GM20000 (cell line): ENCODE results near the gene PITPNB.

ENCODE experiments used
- DNase-seq: peaks from one replicate; pipeline ENCODE4 v3.0.0; 2012; ENCODE audit warnings: low spot score
- TF ChIP-seq, protein P1 (sequence below): IDR thresholded peaks from 2 replicates; pipeline ENCODE4 v1.5.1; 2012; ENCODE audit warnings: mild to moderate bottlenecking, control low read depth; ENCODE audit errors: extremely low read depth, missing control alignments

PITPNB gene

DNA sequence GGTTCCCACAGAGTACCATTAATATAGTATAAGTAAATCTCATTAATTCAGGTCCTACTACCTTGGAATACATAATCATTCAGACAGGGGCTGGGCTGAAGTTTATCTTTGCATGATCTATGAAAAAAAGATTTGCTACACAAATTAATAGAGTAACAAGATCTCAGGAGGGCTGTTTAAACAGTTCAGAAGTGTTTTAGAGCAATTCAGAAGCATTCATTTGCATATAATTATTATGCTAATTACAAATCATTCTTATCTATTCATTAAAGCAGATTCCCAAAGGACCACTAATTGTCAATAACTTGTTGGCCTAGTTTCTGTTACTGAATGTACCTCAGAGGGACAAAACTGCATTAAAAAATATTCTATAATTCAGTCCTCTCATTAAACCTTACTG, 40.5 kb downstream of the PITPNB start:
- DNase-seq, result no peak
- TF ChIP-seq, protein P1, sequence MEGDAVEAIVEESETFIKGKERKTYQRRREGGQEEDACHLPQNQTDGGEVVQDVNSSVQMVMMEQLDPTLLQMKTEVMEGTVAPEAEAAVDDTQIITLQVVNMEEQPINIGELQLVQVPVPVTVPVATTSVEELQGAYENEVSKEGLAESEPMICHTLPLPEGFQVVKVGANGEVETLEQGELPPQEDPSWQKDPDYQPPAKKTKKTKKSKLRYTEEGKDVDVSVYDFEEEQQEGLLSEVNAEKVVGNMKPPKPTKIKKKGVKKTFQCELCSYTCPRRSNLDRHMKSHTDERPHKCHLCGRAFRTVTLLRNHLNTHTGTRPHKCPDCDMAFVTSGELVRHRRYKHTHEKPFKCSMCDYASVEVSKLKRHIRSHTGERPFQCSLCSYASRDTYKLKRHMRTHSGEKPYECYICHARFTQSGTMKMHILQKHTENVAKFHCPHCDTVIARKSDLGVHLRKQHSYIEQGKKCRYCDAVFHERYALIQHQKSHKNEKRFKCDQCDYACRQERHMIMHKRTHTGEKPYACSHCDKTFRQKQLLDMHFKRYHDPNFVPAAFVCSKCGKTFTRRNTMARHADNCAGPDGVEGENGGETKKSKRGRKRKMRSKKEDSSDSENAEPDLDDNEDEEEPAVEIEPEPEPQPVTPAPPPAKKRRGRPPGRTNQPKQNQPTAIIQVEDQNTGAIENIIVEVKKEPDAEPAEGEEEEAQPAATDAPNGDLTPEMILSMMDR, result no peak

DNA sequence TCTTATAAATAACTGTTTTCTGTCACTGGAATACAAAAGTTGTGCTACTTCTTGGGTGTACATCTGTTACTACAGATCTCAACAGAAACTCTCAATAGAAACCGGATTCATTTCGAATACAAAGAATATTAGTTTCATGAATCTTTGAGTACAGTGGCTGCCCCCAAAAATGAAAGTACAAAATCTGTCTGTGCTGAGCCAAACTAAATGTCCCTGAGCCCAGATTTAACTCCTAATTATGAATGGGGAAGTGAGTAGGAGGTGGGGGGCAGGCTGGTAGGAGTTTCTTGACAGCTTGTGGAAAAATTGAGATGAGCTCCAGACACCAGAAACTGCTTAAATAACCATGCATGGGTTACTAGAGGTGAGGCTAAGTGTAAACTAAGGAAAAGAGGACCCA, 41.6 kb downstream of the PITPNB start:
- DNase-seq, result peak; percentile 11
- TF ChIP-seq, protein P1, result no peak

DNA sequence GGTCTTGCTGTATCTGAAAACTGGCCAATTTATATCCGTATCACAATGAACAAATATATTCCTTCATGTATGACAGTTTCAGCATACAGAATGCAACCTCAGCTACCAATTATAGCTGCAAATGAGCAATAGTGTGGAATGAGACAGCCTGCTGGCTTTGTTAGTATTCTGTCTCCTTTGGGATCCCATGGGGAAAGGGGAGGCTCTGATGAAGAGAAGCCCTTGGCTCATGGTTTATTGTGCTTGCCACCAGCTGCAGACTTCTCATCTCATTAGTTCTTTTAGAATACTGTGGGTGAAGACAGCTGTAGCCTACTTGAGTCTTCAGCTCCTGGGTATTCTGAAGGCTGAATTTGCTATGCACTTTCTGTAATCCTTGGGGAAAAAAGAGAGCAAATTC, 42.4 kb downstream of the PITPNB start:
- DNase-seq, result no peak
- TF ChIP-seq, protein P1, result no peak

DNA sequence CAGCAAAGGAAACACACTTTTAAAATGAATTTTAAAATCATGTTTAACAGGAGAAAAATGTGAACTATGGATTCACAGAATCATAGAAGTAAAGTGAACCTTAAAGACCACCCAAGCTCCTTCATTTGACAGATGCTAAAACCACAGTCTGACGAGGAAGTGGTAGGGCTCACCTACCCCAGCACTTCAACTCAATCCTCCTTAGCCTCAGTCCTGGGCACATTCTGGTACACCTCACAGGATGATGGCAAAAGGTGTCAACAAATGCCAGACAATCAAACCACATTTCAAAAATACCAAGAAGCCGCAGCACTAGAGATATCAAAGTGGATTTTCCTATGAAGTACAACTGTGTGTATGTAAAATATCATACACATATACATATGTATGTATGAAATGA, 43.1 kb downstream of the PITPNB start:
- TF ChIP-seq, protein P1, result no peak

DNA sequence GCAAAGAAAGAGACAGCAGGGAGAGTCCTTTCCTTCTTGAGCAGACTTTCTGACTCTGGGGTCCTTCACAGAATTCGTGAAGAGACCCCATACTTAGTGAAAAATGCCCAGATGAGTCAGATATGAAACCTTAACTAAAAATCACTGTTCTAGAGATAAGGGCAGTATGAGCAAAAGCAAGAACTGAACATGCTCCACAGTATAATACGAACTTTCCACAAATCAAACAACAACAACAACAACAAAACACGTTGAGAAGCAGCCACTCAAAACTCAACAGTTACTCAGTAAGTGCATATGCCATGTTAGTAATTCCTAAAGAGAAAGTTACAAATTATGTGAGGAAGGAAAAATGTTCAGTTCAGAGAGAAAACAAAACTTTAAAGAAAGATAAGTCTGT, 44.3 kb downstream of the PITPNB start:
- TF ChIP-seq, protein P1, result no peak
- no peak for DNase-seq

More for the DNA sequence above, 43.1 kb downstream of the PITPNB start:
- DNase-seq, result no peak

DNA sequence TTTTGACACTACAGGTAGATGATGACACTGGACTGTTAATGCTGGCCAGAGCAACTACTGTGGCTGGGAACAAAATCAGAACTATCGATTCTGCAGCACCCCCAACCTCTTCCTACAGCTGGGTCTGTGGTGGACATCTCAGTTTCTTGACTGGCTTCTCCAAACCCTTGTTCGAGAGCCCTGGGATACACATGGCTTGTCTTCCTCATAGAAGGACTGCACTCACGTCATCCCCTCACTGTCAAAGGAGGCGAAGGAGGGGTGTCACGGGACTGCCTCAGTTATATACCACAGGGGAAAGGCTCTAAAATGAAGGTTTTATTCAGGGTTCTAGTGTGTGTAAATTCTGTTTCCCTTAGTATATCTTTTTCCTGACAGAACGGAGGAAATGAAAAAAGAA, 44.9 kb downstream of the PITPNB start:
- TF ChIP-seq, protein P1, result no peak
- no peak for DNase-seq

DNA sequence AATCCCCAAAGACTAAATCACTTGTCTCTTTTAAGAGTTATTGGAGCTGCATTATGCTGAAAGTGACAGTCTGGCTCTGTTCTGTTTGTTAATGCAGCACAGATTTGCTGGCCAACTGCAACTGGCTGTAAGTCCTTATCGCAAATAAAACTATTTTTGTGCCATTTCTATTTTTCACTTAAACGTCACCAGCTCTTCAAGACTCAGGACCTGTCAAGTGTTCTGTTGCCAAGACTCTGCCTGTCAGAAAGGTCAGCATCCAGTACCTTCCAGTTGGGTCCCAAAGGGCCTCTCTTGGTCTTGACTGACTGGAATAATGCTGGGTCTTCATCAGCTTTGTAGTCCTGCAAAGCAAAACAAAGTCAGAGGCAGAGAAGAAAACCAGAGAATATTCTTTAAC, 45.6 kb downstream of the PITPNB start:
- no peak for DNase-seq
- TF ChIP-seq, protein P1, result no peak
